ENCODE measurements around the gene UBAC2.
A peak's percentile ranks its signal among the peaks of the same experiment; 100 is the strongest.

The UBAC2 gene

GRCh38 chr13:99381766-99382165, 181.1 kb downstream of the UBAC2 start:
- TF ChIP-seq EZH2 (IDR thresholded peaks at IDR 0.05; ENCODE audit: borderline replicate concordance, low read length) (no peak), CTCF (IDR thresholded peaks at IDR 0.05; ENCODE audit: low read length) (no peak)
- peaks cover 47% of the 10 kb centered on the region for H3K4me1 ChIP-seq (ENCODE audit: insufficient read depth, low read length, severe bottlenecking)
- H3K4me2 ChIP-seq (ENCODE audit: low read length): no peak overlapping the region
- H2AFZ ChIP-seq (ENCODE audit: low read length): no peak overlapping the region
- H3F3A ChIP-seq (ENCODE audit: insufficient read depth, low read length): no peaks in the 10 kb centered on the region
- no peaks in the 10 kb centered on the region for H3K79me2 ChIP-seq (ENCODE audit: insufficient read depth, low read length)
- no peaks in the 10 kb centered on the region for H3K9me3 ChIP-seq (ENCODE audit: low read length)
- no peak overlapping the region for H3K9ac ChIP-seq (ENCODE audit: low read length)
- H3K27ac ChIP-seq (ENCODE audit: low read depth, low read length, poor library complexity, severe bottlenecking): peak overlapping the region; percentile 5
- H3K36me3 ChIP-seq (ENCODE audit: insufficient read depth, low read length): peaks cover 97% of the 10 kb centered on the region
- H3K4me3 ChIP-seq (ENCODE audit: low read depth, low read length, poor library complexity, severe bottlenecking): no peak overlapping the region
- no peaks in the 10 kb centered on the region for H3K27me3 ChIP-seq (ENCODE audit: insufficient read depth, low read length)
- no peaks in the 10 kb centered on the region for H3K9me2 ChIP-seq (ENCODE audit: low read depth, low read length)
- H4K20me1 ChIP-seq (ENCODE audit: insufficient read depth, low read length): no peaks in the 10 kb centered on the region

DNA sequence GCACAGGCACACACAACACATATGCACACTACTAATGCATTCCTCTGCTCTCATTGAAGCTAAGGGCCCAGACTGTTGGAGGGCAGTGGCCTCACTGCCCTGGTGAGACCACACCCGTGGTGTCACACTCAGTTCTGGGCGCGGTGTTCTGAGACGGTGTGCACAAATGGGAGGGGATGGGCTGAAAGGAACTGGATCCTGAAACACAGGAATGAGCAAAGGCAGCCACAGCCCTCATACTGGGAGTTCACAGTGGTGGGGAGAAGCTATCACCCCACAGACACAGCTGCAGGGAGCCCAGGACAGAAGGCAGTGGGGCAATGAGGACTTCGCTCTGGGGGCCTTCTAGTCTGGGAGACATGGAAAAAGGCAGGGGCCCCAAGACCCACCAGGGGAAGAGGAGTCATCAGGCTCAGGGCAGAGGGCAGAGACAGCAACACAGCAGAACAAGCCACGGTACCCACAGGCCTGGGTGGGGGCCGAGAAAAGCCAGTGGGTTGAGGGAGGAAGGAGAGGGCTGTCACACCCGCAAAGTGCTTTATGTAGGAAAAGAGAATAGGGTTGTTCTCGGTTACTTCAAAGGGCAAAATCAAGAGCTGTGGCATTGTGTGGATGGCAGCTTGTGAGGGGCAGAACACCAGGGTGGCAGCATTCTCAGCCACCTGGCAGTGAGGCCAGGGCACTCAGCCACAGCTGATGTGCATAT, 181.9 kb downstream of the UBAC2 start:
- Histone ChIP-seq H3K4me2 (ENCODE audit: low read length) (no peak overlapping the region), H3F3A (ENCODE audit: insufficient read depth, low read length) (no peaks in the 10 kb centered on the region), H3K79me2 (ENCODE audit: insufficient read depth, low read length) (no peaks in the 10 kb centered on the region), H4K20me1 (ENCODE audit: insufficient read depth, low read length) (no peaks in the 10 kb centered on the region), H3K27ac (ENCODE audit: low read depth, low read length, poor library complexity, severe bottlenecking) (peak overlapping the region; percentile 71), H3K4me1 (ENCODE audit: insufficient read depth, low read length, severe bottlenecking) (peaks cover 53% of the 10 kb centered on the region), H3K9me2 (ENCODE audit: low read depth, low read length) (no peaks in the 10 kb centered on the region), H3K36me3 (ENCODE audit: insufficient read depth, low read length) (peaks cover 95% of the 10 kb centered on the region), H3K9ac (ENCODE audit: low read length) (peak overlapping the region; percentile 22; the same call in 1 of the 2 replicates), H3K9me3 (ENCODE audit: low read length) (no peaks in the 10 kb centered on the region), H3K27me3 (ENCODE audit: insufficient read depth, low read length) (no peaks in the 10 kb centered on the region), H3K4me3 (ENCODE audit: low read depth, low read length, poor library complexity, severe bottlenecking) (no peak overlapping the region), H2AFZ (ENCODE audit: low read length) (no peak overlapping the region)
- TF ChIP-seq CTCF (IDR thresholded peaks at IDR 0.05; ENCODE audit: low read length) (no peak), EZH2 (IDR thresholded peaks at IDR 0.05; ENCODE audit: borderline replicate concordance, low read length) (no peak)

DNA sequence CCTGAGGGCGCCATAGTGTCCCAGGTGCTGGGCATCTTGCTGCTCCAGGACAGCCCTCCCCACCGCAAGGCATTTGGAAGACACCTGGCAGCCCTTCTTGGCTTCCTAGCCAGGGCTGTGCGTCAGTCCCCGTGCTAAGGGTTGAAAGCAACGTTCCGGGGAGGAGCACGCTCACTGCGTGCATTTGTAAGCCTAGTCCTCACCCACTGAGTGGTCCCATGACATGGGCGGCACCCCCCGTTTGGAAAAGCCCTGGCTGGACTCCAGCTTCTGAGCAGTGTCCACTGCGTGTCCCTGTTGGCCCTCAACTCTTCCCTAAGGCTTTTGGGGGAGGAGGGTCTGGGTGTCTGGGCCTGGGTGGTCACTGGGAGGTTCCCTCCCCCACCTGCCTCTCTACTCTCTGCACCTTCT, 182.9 kb downstream of the UBAC2 start:
- Histone ChIP-seq H3K4me1 (ENCODE audit: insufficient read depth, low read length, severe bottlenecking) (peaks cover 53% of the 10 kb centered on the region), H3K9me3 (ENCODE audit: low read length) (no peaks in the 10 kb centered on the region)
- TF ChIP-seq CTCF (IDR thresholded peaks at IDR 0.05; ENCODE audit: low read length) (no peak), EZH2 (IDR thresholded peaks at IDR 0.05; ENCODE audit: borderline replicate concordance, low read length) (no peak)

More for the DNA sequence above, 182.9 kb downstream of the UBAC2 start:
- no peak overlapping the region for H3K9ac ChIP-seq (ENCODE audit: low read length)
- no peaks in the 10 kb centered on the region for H3K79me2 ChIP-seq (ENCODE audit: insufficient read depth, low read length)
- H3K4me2 ChIP-seq (ENCODE audit: low read length): no peak overlapping the region
- H3K4me3 ChIP-seq (ENCODE audit: low read depth, low read length, poor library complexity, severe bottlenecking): no peak overlapping the region
- H3K27me3 ChIP-seq (ENCODE audit: insufficient read depth, low read length): no peaks in the 10 kb centered on the region
- H3K36me3 ChIP-seq (ENCODE audit: insufficient read depth, low read length): peaks cover 96% of the 10 kb centered on the region
- H3K27ac ChIP-seq (ENCODE audit: low read depth, low read length, poor library complexity, severe bottlenecking): no peak overlapping the region
- H3F3A ChIP-seq (ENCODE audit: insufficient read depth, low read length): no peaks in the 10 kb centered on the region
- H2AFZ ChIP-seq (ENCODE audit: low read length): no peak overlapping the region
- no peaks in the 10 kb centered on the region for H3K9me2 ChIP-seq (ENCODE audit: low read depth, low read length)
- no peaks in the 10 kb centered on the region for H4K20me1 ChIP-seq (ENCODE audit: insufficient read depth, low read length)

All from OCI-LY1 (cell line).